Hematopoietic multipotent progenitor cell treated with erythropoietin and hydrocortisone succinate and interleukin-3 and kit ligand, for 6 days (in vitro differentiated cells): ENCODE measurements around the gene CABP4.

Source experiments
- DNase-seq: peaks from one replicate; pipeline ENCODE4 v3.0.0-alpha.2; 2015

Gene CABP4

DNA sequence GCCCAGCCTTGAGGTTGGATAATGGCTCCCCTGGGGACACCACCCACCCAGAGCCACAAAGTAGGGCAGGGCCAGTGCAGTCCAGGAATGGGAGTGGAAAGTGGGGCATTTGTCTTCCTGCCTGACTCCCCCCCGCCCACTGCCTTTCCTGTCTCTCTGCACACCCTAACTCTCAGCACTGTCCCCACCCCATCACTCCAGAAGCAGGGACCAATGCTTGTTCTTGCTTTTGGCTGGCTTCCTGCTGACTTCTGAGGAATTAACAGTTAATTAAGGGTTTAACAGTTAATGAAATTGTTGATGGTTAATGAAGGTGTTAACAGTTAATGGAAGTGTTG is 45.3 kb downstream of the CABP4 start:
- DNase-seq: no peak

DNA sequence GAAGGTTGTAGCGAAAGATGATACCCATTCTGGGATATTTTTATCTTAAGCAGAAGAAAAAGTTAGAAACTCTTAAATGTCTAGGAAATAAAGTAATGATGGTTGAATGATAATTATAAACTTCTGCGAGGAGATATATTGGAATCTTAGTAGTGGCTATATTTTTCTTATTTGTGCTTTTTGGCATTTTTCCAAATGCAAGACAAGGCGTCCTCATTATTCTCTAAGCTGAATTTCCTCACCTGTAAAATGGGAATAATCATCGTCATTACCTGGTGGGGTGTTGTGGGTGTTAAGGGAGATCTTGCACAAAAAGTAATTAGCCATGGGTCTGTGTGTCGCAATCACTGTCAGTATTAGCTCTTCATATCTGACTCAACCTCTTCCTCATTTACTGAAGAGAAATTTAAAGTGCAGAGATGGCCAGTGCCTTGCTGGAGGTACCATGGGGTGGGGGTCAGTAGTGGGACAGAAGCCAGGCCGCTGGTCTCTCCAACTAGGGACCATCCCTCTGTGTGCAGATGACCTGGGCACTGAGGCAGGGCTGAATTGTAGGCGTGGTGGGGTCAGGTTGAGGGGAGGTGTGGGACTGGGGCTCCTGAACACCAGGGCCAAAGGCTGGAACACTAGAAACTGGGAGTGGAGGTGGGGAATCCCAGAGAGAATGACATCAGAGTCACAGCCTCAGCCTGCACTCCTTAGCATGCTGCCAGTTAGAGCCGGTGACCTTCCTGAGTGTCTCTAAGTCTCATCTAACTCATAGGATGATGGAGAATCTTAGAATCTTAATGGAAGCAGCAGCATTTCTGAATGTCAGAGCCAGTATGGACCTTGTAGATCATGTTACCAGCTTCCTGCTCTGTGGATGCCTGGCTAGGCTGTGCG is 45.9 kb downstream of the CABP4 start:
- peak; percentile 57 for DNase-seq

DNA sequence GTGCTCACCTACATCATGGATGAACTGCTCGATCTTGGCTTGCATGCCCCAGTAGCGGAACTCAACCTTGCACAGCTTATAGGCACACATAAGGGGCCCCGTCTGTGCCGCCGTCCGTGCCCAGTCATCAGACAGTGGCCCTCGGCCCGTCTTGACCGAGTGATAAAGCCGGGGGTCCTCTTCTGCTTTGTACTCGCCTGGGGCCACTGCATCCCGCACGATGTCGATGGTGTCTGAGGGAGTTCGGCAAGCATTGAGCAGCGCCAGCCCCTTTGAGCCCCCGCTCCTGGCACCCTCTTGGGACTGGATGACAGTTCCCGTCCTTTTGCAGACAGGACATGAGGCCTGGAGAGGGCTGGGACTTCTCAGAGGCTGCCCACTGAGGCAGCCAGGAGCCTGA is 46.7 kb downstream of the CABP4 start:
- DNase-seq: no peak

DNA sequence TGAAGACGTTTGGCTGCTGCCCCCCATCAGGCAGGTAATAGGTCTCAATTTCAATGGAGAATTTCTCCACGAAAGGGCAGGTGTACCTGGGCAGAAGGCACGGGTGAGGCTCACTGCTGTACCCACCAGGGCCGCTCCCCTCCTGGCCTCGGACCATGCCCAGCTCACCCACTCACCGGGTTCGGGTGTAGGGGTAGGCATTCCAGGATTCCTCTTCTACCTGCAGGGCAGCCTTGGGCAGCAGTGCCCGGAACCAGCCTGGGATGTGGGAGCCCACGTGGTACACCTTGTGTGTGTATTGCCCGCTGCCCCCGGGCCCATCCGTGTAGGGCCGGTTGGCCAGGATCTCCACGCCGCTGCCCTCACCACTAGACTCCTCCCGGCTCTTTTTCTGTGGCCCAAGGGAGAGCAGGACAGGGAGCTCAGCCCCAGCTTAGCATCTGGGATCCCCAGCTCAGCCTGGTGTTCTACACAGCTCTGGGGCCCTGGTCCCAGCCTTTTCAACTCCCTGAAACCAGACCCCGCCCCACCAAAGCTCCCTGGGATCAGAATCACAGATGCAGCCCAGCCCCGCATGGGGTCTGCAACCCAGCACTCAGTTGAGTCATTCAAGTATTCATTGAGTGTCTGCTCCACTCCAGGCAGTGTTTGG is 47.3 kb downstream of the CABP4 start:
- no peak for DNase-seq

DNA sequence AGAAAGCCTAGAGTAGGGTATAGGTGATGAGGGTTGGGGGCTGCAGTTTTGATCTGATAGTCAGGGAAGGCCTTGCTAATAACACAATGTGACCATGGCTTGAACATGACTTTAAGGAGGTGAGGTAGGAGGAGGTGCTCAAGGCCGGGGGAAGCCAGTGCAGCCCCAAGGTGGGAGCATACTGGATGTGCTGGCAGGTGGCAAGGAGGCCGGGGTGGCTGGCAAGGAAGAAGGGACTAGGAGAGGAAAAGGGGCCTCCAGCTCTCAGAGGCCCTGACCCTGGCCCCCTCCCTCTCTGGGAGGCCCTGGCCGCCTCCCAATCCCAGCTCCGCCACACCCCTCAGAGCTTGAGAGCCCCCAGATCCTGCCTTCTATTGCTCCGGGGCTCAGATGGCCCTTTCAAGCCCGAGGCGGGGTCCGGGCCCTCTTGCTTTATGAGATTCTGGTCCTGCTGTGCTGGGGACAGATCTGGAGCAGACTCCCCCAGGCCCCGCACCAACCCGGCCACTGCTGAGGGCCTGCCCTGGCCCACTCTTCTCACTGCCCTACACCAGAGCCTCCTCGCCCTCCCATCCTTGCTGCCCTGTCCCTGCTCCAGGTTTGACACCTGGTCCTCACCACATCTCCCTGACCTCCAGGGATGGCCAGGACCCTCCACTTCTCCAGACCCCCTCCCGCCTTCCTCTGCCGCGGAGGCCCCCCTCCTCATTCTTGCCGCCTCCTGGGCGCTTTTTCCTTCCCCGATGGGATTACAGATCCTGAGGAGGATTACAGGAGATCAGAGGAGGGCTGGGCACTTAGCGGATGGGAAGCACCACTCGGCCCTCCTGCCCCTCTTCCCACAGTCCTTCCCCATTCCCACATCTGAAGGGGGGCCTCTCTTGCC is 48.2 kb downstream of the CABP4 start:
- DNase-seq: no peak

DNA sequence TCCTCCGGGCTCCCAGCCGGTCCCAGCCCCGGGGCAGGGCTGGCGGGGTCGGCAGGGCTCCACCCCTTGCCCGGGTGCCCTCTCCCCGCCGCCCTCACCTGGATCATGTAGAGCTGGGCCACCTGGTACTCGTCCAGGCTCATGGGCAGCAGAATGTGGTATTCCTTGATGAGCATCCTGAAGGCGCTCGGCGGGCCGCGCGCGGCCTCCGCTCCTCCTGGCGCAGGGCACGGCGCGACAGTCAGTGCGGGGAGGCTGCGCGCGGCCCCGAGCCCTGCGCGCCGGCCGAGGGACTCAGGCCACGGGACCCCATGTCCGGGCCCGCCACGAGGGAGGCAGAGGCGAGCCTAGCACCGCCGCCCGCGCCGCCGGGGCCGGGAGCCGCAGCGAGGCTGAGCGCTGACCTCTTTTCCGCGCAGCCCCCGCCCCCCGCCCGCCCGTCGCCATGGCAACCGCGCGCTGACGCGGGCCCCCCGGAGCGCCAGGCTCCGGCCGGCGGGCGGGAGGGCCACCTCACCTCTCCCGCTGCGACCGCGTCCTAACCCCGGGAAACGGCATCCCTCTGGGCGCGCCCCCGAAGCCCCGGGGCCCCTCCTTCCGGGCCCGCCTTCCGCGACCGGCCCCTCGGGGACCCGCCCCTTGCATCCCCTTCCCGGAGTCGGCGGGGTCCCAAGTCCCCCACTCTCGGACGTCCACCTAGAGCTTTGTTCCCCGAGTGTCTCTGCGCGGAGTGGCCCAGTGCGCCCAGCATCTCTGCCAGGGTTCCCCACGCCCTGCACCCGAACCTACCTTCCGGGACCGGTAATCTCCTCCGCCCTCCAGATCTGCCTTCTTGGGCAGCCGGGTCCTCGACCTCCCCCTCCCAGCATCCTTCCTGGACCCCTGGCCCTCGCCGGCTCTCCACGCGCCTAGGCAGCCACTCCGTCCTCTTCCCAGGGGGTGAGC is 49.1 kb downstream of the CABP4 start:
- no peak for DNase-seq

DNA sequence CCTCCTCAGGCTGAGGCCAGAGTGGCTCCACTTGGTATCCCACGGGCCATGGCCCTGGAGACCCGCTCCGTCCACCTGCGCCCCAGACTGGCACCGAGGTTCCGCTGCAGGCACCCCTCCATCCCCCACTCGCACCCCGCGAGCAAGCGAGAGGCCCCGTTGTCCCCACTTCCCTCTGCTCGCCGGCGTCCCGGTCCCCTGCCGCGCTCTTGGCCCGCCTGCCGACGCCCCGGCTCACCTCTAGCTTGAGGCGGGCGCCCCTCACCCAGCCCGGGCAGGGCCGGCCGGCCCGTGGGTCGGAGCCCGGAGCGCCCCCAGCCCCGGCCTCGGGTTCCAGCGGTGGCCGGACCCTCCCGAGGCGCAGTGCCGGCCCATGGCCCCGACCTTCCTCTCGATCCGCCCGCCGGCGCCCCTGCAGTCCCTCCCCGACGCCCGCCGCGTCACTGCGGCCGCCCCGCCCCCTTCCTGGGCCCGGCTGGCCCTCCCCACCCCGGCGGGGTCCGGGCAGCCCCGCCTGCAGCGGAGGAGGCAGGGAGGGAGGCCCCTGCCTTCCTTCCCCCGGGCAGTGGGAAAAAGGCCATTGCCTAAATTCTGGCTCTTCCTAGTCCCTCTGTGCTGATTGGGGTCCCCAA is 49.9 kb downstream of the CABP4 start, which contains the start of gene PITPNM1:
Gene PITPNM1 (minus strand): TSS at position 414 of the 632 bp plus-strand sequence. CDS start 1,183 bp downstream, outside the sequence.
- DNase-seq: peak; percentile 41

DNA sequence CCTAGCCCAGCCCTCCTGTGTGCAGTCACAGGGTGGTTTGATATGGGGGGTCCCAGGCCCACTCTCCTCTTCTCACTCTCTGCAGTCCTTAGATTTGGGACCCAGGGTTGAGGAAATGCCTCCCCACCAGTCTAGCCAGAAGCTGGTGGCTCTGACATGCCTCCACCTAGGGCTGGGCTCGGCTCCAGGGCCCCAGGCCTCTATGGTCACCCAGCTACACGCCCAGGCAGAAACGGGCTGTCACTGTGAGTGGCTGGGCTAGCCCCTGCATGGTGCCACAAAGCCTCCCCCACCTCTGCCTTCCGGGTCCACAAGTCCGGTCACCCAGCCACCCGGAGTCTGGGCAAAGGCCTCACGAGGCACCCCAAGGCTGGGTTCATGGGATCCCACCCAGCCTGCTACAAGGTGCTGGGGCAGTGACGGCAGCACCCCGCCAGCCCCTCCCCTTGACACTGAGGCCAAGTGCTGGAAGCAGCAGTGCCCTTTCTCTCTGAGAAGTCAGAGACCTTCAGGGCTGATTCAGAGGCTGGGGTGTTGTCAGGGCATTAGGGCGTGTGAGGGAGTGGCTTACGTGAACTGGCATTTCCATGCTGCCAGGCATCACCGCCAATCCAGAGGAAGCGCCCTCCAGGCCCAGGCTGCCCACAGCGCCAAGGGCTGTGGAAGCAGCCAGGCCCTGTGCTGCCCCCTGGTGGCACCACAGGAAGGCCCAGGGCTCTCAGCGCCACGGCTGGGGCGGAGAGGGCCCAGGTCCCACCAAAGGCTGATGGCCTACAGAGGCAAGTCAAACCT is 50.6 kb downstream of the CABP4 start:
- peak; percentile 97 for DNase-seq

DNA sequence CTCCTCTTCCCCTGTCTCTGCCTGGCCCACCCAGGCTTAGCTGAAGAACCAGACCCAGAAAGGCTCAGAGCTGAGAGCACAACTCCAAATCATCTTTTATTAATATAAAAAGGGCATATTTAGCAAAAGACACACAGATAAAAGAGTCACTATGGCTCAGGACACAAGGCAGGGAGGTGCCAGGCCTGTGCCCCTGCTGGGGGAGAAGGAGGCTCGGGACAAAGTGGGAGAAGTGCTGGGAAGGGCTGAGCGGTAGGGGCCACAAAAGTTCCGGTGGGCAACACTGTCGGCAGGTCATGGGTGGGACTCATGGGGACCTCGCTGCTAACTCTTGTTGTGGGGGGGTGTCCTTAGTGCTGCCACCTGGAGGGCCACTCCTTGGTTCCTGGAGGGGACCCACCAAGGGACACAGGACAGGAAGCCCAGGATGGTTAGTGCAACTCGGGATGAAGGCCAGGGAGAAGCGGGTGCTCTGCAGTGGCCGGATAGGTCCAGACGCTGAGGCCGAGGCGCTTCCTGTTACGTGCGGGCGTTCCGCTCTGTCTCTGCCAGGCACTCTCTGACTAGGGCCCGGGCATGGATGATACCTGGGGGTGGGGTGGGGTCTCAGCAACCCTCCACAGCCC is 51.4 kb downstream of the CABP4 start:
- DNase-seq: no peak

DNA sequence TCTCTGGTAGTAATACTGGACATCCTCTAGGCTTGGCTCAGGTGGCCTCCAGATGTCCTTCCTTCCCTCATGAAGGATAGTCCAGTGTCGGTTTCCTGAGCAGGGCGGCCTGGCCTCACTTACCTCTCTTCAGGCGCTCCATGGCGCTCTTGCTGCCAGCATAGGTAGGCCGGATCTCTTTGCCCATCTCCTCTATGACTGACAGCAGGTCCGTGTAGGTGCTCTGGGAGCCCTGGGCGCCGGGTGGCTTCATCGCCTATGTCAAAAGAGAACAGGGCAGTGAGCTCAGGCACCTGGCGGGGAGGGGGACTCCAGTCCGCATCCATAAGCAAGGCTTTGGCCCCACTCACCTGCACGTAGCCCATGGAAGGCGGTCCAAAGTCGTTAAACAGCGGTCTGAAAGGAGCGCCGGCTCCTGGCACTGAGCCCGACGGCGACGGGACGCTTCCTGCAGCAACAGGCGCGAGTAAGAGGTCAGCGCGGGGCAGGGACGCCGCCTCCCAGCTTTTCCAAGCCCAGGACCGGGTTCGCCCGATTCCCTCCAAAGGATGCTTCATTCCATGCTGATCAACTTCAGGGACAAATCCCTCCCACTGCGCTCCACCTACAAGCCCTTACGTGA is 52.2 kb downstream of the CABP4 start:
- no peak for DNase-seq

DNA sequence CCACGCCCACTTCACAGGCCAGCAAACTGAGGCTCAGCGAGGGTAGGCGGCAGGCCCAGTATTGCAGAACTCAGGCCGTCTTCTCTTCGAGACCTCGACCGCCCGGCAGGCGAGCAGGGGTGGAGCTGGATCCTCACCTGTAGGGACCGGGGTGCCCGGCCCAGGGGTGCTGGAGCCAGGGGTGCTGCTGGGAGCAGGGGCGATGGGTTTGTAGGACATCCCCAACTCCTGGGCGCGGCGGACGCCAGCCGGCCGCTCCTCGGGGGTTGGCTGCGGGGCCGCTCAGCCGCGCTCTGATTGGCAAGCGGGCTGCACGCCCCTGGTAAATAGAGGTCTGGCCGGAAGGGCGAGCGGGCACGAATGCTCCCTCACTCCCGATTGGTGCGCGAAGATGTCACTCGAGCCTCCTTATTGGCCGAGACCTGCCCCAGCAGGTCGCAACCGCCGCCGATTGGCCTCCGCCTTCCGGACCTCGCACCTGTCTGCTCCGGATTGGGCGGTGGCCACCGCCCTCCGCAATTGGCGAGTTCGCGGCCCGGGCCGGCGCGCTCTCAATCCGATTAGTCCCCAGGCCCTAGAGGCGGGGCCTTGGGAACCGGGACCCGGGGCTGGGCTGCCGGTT is 52.8 kb downstream of the CABP4 start, which contains the start of gene CDK2AP2:
Gene CDK2AP2 (minus strand): TSS at position 299 of the 622 bp plus-strand sequence. CDS start 80 bp downstream, at position 219.
- peak; percentile 99 for DNase-seq

DNA sequence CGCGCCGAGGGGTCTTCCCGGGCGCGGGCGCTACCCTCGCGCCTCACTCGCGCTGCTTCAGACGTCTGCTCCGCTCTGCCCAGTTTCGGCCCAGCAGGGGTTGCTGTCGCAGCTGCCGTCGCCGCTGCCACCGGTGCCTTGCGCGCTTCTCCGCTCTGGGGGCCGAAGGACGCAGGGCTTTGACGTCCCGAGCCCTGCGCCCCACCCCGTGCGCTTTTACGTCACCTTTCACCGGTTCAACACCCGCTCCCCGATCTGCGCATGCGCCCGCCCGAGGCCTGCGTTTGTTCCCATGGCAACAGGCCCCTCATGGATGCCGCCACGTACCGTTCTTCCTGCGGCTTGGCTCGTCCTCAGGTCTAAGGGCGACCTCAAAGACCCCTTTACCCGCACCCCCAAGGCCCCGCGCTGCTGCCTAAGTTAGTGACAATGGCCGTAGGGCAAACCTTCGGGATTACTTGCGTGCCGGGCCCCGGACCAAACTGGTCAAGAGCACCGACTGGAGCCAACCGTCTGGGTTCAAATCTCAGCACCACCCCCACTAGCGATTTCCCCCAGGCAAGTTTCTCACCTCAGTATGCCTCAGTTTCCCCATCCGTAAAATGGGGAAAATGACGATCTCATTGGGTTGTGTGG is 53.5 kb downstream of the CABP4 start:
- DNase-seq: peak; percentile 99

DNA sequence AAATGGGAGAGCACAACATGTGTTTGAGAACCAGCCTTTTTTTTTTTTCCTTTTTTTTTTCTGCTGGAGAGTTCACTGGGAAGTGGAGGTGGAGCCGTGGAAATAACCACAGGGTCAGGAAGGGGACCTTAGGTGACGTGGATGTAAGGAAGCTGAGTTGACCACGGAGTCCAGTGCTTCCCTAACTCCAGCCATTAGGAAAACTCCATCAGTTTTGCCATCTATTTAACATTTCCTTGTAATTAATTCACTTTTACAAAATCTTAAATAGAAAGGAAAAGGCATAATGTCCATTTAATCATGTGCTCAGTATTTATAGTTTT is 54.8 kb downstream of the CABP4 start:
- no peak for DNase-seq
